ENCODE results near the gene KDELR3.

Gene KDELR3

DNA sequence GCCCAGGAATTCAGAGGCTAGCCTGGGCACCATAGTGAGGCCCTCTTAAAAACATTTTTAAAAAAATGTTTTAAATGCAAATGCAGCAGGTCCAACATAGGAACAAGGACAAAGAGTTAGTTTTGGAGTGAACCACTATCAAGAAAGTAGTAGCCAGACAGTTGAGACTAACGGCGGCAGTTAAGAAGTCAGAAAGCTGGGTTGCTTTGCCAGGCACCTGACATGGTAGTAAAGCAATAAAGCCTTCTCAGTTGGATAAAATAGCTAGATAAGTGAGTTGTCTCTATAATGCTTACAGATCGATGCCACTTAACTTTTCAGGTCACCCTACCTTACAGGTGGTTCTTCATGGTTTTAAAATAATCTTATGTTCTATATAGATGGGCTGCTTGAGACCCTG lies 55.1 kb downstream of the KDELR3 start:
- no peak for DNase-seq

DNA sequence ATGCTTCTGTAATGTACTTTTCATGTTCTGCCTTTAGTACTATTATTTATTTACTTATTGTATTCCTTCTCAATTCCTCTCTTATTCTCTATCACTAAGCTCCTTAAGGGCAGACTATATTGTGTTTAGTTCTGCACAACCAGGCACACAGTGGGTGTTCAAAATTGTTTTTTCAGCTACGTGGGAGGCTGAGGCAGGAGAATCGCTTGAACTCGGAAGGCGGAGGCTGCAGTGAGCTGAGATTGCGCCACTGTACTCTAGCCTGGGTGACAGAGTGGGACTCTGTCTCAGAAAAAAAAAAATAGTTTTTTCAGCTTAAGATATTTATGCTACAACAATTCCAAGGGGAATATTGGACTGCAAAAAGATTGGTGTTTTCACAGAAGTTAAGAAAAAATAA lies 55.6 kb downstream of the KDELR3 start:
- DNase-seq, result no peak

DNA sequence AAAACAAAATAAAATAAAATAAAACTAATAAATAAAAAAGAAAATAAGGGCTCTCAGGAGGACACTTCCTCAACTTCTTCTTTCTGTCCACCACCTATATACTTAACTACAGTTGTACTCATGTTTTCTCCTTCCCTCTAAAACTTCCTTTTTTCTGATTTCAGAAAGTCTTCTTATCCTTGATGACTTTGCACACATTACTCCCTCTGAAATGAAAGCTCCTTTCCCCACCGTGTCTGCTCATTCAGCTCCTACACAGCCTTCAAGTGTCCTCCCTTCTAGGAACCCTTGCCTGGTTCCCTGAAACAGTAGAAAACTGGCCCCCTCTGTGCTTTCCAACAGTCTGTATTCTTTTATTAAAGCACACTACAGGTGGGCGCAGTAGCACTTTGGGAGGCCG lies 56.5 kb downstream of the KDELR3 start:
- DNase-seq, result no peak

DNA sequence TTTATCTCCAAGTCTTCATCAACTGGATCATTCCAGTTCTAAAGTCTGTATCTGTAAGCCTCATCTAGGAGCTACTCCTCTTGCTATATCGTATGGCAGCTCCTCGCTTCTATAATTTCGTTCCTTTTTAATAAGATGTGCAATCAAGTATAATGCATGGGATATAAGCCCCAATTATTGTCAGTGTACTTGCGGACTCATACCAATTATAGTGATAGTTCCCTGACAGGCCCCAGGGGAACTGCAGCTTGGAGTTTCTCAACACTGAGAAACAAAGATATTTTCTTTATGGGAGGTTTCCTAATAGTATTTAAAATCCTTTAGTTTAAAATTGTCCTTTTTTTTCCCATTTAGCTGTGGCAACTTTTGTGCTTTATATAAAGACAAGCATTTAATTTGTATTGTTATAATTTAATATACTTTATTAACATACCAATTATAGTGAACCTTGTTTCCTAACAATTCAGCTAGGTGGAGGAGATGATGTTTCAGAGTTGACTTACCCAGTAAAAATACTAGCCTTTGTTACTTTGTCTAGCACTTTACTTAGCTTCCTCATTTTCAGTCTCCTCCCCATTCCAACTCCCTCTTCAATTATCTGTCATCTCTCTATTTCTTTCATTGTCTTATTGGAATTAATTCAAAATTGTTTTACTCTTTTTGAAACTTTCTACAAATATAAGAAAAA lies 63.5 kb downstream of the KDELR3 start:
- no peak for DNase-seq

All from stimulated activated CD8-positive, alpha-beta memory T cell treated with anti-CD3 and anti-CD28 coated beads, Interleukin-4, amount 100 ng/mL, for 48 hours (primary cell).